Heart right ventricle (tissue), 16 donors: Measurements from ENCODE around the gene LRRIQ1. TPM values are rescaled to one million over a fixed set of nuclear protein-coding genes. Genes with fewer than 3 reads are reported as not detected.
A peak's percentile ranks its signal among the peaks of the same experiment; 100 is the strongest.

Source experiments
- ATAC-seq, 8 donors: fragments of 200-7000 bp; cut with Tn5 transposase; one replicate each; pipeline ENCODE4 v1.9.1; 2020; ENCODE audit warnings: mild to moderate bottlenecking in 8 of 8, moderate library complexity in 8 of 8, moderate number of reproducible peaks in 1 of 8
- DNase-seq, 2 donors: peaks; one replicate each; pipeline ENCODE4 v3.0.0-alpha.2; 2020
- H3K27ac ChIP-seq, 10 donors: fragments of 200-600 bp; sonication (generic) in 2 of 10; one replicate each; pipeline versions ENCODE4 v1.5.0 to v1.8.0; 2020 to 2022; ENCODE audit warnings: mild to moderate bottlenecking in 3 of 10
- H3K27me3 ChIP-seq, 7 donors: fragments of 200-600 bp; one replicate each; pipeline ENCODE4 v1.8.0; 2021 to 2022; ENCODE audit warnings: mild to moderate bottlenecking in 2 of 7
- H3K36me3 ChIP-seq, 9 donors: fragments of 200-600 bp; sonication (generic) in 1 of 9; one replicate each; pipeline versions ENCODE4 v1.5.0 to v1.8.0; 2020 to 2022; ENCODE audit warnings: mild to moderate bottlenecking in 2 of 9
- H3K4me1 ChIP-seq, 9 donors: fragments of 200-600 bp; sonication (generic) in 1 of 9; one replicate each; pipeline versions ENCODE4 v1.5.0 to v1.8.0; 2020 to 2022; ENCODE audit warnings: mild to moderate bottlenecking in 4 of 9
- H3K4me3 ChIP-seq, 10 donors: fragments of 200-600 bp; sonication (generic) in 2 of 10; one replicate each; pipeline versions ENCODE4 v1.5.0 to v1.8.0; 2020 to 2022; ENCODE audit warnings: mild to moderate bottlenecking in 7 of 10, moderate library complexity in 2 of 10
- H3K9me3 ChIP-seq, 11 donors: fragments of 200-600 bp in 10 of 11; sonication (generic) in 2 of 11; one replicate each; pipeline versions ENCODE4 v1.5.0 to v1.8.0; 2013 to 2022; ENCODE audit warnings: mild to moderate bottlenecking in 2 of 11, control low read depth in 1 of 11, moderate library complexity in 1 of 11
- CTCF ChIP-seq, 9 donors: fragments of 200-600 bp; sonication (generic) in 2 of 9; IDR thresholded peaks; one replicate each; pipeline versions ENCODE4 v1.5.0 to v1.8.0; 2021 to 2022; ENCODE audit warnings: antibody characterized with exemption in 9 of 9, mild to moderate bottlenecking in 5 of 9, moderate library complexity in 1 of 9
- WGBS, 2 donors: extraction: QIAGEN DNeasy Blood & Tissue Kit; methylation state at CpG; one replicate each; pipeline ENCODE4 v1.1.7; 2013; ENCODE audit warnings: inconsistent platforms in 1 of 2; 5-methylcytosine and 5-hydroxymethylcytosine counted together
- intact Hi-C, 10 donors: fragments of 100-400 bp; cut with DNase I; formaldehyde crosslinking; loops; one replicate each; pipeline versions ENCODE4 v1.11.1 to v1.14.2; 2022
- polyA plus RNA-seq, 2 donors: library from polyadenylated mRNA; stranded (reverse); fragments of 200-250 nt; gene quantifications; one replicate each; pipeline ENCODE4 v1.2.3, GENCODE V29; 2013
- total RNA-seq, 10 donors: library from RNA; stranded (reverse); fragmentation: NEBNext Ultra II Directional in 3 of 10; extraction: Animal tissue kit (Norgen Biotek cat#: 25700) in 3 of 10; gene quantifications; one replicate each; pipeline versions ENCODE4 v1.2.1 to v1.2.4, GENCODE V29; 2021 to 2023
- donor health status: Arrhythmogenic right ventricular cardiomyopathy.
- donor health status: ischemic (EF 13 %, LVEDD 7.1; RV severe dilation, severe dysfunction).
- donor health status: healthy with polysubstance abuse.
- donor health status: DM: no; HTN: yes; CAD: no.
- donor health status: DM: no; HTN: no; CAD: no.
- donor health status: ischemic (EF 25% LVEDD 6.9; RV normal size, moderate dysfunction).
- donor health status: ischemic (EF 25% LVEDD 5.7; RV mildly dilated, moderate dysfunction).
- donor health status: healthy.
- donor health status: DM: yes; HTN: yes; CAD: no.
- donor health status: Ischemic cardiomyopathy.
- donor health status: ischemic (EF 35%, LVEDD 5.7; RV mildly dilated, moderate dysfunction).
- donor health status: nonischemic (EF 11% LVEDD 7.7; RV severe dilation, severe dysfunction).
- donor health status: DM: yes; HTN: yes; CAD: no.
- donor health status: PGD.
- donor health status: ischemic (EF 29% LVEDD 5.4; RV normal size, mild dysfunction).
- donor health status: nonischemic (EF 23%, LVEDD 6.1; RV moderate dilation, normal function).

Gene LRRIQ1
- total and polyA plus RNA-seq, 12 donors, result 0.04 to 0.79 (median 0.15) TPM; not detected in 1

- Histone ChIP-seq H3K27ac (no peak overlapping the region), H3K36me3 (no peaks in the 10 kb centered on the region), H3K4me1 (no peaks in the 10 kb centered on the region), H3K9me3 (peaks cover 0 to 7% (median 0%) of the 10 kb centered on the region in 11 donors), H3K4me3 (no peak overlapping the region), H3K27me3 (no peaks in the 10 kb centered on the region)
- intact Hi-C loops, result loop anchor here in 1 of 10 donors (10.0 kb wide), 1 partner anchor 102 kb away; no protein-coding TSS in a partner anchor
- DNase-seq (no peak), ATAC-seq (peak in 1 of 8 donors; percentile 31)
- WGBS, 2 donors, result 89 to 96% methylated on average over 1 of the region's 1 CpG
- TF ChIP-seq CTCF (IDR thresholded peaks at IDR 0.05), result no peak
These were observed 39.4 kb upstream of the LRRIQ1 start for GRCh38 chr12:84996759-84997158.

DNA sequence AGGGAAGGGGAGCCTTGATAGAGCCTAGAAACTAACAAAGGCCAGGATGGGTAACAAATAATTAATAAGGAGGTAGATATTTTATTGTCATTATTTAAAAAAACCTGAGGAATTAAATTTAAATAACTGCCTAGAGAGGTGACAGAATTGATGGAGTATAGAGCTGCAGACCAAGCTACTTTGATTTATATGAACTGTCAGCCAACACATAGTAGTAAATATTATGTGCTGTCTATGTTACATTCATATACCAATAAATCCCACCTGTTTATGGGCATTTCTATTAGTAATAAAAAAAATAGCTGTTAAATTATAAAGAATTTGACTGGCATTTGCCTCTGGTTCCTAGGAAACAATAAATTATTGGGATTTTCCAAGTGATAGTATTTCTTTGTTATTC is 37.8 kb upstream of the LRRIQ1 start:
- ATAC-seq (no peak), DNase-seq (no peak)
- Histone ChIP-seq H3K9me3 (peaks cover 0 to 2% (median 0%) of the 10 kb centered on the region in 11 donors), H3K36me3 (no peaks in the 10 kb centered on the region), H3K4me1 (no peaks in the 10 kb centered on the region), H3K4me3 (no peak overlapping the region), H3K27me3 (no peaks in the 10 kb centered on the region), H3K27ac (no peak overlapping the region)
- intact Hi-C loops, result loop anchor here in 1 of 10 donors (10.0 kb wide), 1 partner anchor 104 kb away; no protein-coding TSS in a partner anchor
- no peak for TF ChIP-seq CTCF (IDR thresholded peaks at IDR 0.05)

- no peaks in the 10 kb centered on the region for H3K4me1 ChIP-seq
- no peak for ATAC-seq
- no peak overlapping the region for H3K4me3 ChIP-seq
- no peaks in the 10 kb centered on the region for H3K9me3 ChIP-seq
- intact Hi-C loops, result no loop called here
- TF ChIP-seq CTCF (IDR thresholded peaks at IDR 0.05), result no peak
- no peaks in the 10 kb centered on the region for H3K27me3 ChIP-seq
- no peak for DNase-seq
- H3K27ac ChIP-seq, result no peak overlapping the region
- 70% methylated on average over 2 of the region's 2 CpGs for WGBS, 2 donors
- H3K36me3 ChIP-seq, result no peaks in the 10 kb centered on the region
These were observed 35.4 kb upstream of the LRRIQ1 start for GRCh38 chr12:85000729-85001128.

- Histone ChIP-seq H3K4me3 (no peak overlapping the region), H3K27ac (no peak overlapping the region), H3K9me3 (no peaks in the 10 kb centered on the region), H3K36me3 (no peaks in the 10 kb centered on the region), H3K27me3 (no peaks in the 10 kb centered on the region), H3K4me1 (no peaks in the 10 kb centered on the region)
- ATAC-seq (no peak), DNase-seq (no peak)
- intact Hi-C loops, result no loop called here
- WGBS, 2 donors, result 73 to 86% methylated on average over 3 of the region's 3 CpGs
- no peak for TF ChIP-seq CTCF (IDR thresholded peaks at IDR 0.05)
These were observed 33.3 kb upstream of the LRRIQ1 start for GRCh38 chr12:85002778-85003296.
